HG02938 (cell line): Measurements from ENCODE around the gene NSD1.
"Not testable (repeated sequence)": the region's sequence is repeated elsewhere in the genome, so short reads cannot be mapped to it uniquely, and the experiment has no call there.

ENCODE experiments used
- ATAC-seq: cut with Tn5 transposase; IDR thresholded peaks from one replicate; pipeline ENCODE4 v1.9.1; 2021; ENCODE audit warnings: mild to moderate bottlenecking, moderate library complexity; ENCODE audit not compliant: unreplicated experiment

The NSD1 gene

GRCh38 chr5:177226860-177227259 lies 93.3 kb downstream of the NSD1 start:
- no peak for ATAC-seq

- ATAC-seq = no peak
Measured at GRCh38 chr5:177228751-177229150, 95.2 kb downstream of the NSD1 start.

GRCh38 chr5:177230660-177231059 lies 97.1 kb downstream of the NSD1 start:
- ATAC-seq = no peak

- ATAC-seq = no peak
Measured at GRCh38 chr5:177231479-177232250, 98.1 kb downstream of the NSD1 start.

- ATAC-seq = no peak
Measured at GRCh38 chr5:177232358-177232757, 98.8 kb downstream of the NSD1 start.

GRCh38 chr5:177232761-177233160 lies 99.2 kb downstream of the NSD1 start:
- ATAC-seq = no peak

GRCh38 chr5:177233206-177233605 lies 99.6 kb downstream of the NSD1 start:
- no peak for ATAC-seq

GRCh38 chr5:177233802-177234201 lies 100.2 kb downstream of the NSD1 start:
- no peak for ATAC-seq

GRCh38 chr5:177234841-177235240 lies 101.3 kb downstream of the NSD1 start:
- no peak for ATAC-seq

GRCh38 chr5:177241768-177242167 lies 108.2 kb downstream of the NSD1 start:
- no peak for ATAC-seq

- no peak for ATAC-seq
Measured at GRCh38 chr5:177242304-177242703, 108.7 kb downstream of the NSD1 start.

- ATAC-seq = no peak
Measured at GRCh38 chr5:177249761-177250537, 116.4 kb downstream of the NSD1 start.

GRCh38 chr5:177253252-177253651 lies 119.7 kb downstream of the NSD1 start:
- ATAC-seq = no peak

- no peak for ATAC-seq
Measured at GRCh38 chr5:177256296-177256695, 122.7 kb downstream of the NSD1 start.

GRCh38 chr5:177258711-177259110 lies 125.1 kb downstream of the NSD1 start:
- ATAC-seq = not testable (repeated sequence)

- ATAC-seq = no peak
Measured at GRCh38 chr5:177260961-177261360, 127.4 kb downstream of the NSD1 start.

- no peak for ATAC-seq
Measured at GRCh38 chr5:177261510-177261909, 127.9 kb downstream of the NSD1 start.

GRCh38 chr5:177264178-177264577 lies 130.6 kb downstream of the NSD1 start:
- ATAC-seq = no peak

GRCh38 chr5:177265395-177265794 lies 131.8 kb downstream of the NSD1 start:
- no peak for ATAC-seq

- ATAC-seq = no peak
Measured at GRCh38 chr5:177269232-177269895, 135.8 kb downstream of the NSD1 start.

- no peak for ATAC-seq
Measured at GRCh38 chr5:177269976-177270375, 136.4 kb downstream of the NSD1 start.

- no peak for ATAC-seq
Measured at GRCh38 chr5:177270653-177271052, 137.1 kb downstream of the NSD1 start.
